Measurements from ENCODE around the gene NKX2-3.

NKX2-3 gene

DNA sequence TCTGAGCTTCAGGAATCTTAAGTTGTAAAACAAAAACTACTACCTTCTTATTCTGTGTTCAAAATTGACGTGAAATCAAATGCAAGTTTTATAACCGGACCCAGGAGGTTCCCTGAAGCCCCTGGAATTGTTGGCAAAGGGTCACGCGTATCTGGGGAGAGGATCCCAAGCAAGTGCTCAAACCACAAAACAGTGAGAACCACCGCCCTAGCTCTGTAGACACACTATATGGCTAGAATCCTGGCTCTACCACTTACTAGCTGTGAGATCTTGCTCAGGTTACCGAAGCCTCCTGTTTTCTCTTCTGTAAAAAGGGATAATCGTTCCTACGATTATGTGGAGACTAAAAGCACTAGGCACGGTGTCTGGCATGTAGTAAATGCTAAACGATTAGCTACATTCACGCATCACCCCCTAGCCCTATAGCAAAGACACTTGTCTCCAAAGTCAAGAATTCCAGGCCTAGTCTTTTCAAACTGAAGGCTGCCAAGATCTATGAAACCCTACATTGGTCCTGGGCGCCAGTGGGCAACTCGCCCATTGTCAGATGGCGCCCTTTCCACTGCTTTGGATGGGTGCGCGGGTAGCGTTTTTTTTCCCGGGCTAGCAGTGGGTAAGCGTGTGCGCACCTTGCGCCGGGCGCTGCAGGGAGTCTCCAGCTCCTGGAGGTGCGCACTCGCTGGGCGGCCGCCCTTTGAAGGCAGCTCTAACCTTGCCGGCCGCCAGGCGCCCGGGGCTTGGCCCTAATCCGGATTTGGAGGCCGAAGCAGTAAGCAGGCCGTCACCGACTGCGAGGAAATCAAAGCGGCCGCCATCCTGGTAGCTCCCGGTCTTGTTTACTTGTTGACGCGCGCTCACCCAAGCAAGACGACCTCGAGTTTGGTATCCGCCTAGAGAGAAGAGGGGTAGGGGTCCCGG is 11.6 kb upstream of the NKX2-3 start:
- Histone ChIP-seq H3K27me3 (ENCODE audit: control insufficient read depth, insufficient read depth, low read length) (peaks cover 87% of the 10 kb centered on the region), H3K36me3 (ENCODE audit: insufficient read depth, low read length) (no peaks in the 10 kb centered on the region), H3K4me3 (ENCODE audit: low read length) (no peak overlapping the region), H3K9ac (ENCODE audit: low read depth, low read length) (no peak overlapping the region), H3K4me1 (ENCODE audit: control insufficient read depth, insufficient read depth, low read length) (no peaks in the 10 kb centered on the region), H3K9me3 (replicated peaks; ENCODE audit: low read length) (no peaks in the 10 kb centered on the region), H3K4me2 (ENCODE audit: low read length) (no peak overlapping the region)

DNA sequence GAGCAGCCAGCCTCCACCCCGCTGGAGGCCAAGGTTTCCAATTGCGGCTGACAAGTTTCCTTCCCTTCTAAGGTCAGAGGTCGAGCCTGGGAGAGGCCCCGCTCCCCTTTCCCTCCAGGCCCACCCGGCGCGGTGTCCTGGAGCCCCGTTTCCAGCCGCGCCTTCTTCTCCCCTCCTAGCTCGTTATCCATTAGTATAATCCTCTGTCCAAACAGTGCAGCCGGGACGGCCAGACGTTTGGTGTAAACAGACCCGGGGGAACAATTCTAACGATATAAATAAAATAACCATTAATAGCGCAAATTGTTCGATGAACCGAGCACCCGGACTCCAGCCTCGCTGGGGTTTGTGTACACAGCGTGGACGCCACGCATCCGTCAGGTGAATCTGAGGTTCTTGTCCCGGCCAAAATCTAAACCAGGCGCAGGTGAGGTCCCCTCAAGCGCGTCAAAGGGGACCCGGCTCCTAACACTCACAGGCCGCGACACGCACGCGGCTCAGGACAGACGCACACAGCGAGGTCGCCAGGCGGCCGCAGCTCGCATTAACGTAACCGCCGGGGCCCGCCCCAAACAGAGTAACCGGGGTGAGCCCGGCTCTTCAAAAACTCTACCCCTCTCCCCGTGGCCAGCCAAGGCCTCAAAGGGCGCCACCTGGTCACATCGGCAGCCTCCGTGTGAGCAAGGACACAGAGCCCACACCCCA is 10.8 kb upstream of the NKX2-3 start:
- H3K9me3 ChIP-seq (replicated peaks; ENCODE audit: low read length): no peaks in the 10 kb centered on the region
- H3K4me2 ChIP-seq (ENCODE audit: low read length): no peak overlapping the region
- no peak overlapping the region for H3K4me3 ChIP-seq (ENCODE audit: low read length)
- H3K9ac ChIP-seq (ENCODE audit: low read depth, low read length): no peak overlapping the region
- H3K27me3 ChIP-seq (ENCODE audit: control insufficient read depth, insufficient read depth, low read length): peaks cover 94% of the 10 kb centered on the region
- no peaks in the 10 kb centered on the region for H3K36me3 ChIP-seq (ENCODE audit: insufficient read depth, low read length)
- no peaks in the 10 kb centered on the region for H3K4me1 ChIP-seq (ENCODE audit: control insufficient read depth, insufficient read depth, low read length)

DNA sequence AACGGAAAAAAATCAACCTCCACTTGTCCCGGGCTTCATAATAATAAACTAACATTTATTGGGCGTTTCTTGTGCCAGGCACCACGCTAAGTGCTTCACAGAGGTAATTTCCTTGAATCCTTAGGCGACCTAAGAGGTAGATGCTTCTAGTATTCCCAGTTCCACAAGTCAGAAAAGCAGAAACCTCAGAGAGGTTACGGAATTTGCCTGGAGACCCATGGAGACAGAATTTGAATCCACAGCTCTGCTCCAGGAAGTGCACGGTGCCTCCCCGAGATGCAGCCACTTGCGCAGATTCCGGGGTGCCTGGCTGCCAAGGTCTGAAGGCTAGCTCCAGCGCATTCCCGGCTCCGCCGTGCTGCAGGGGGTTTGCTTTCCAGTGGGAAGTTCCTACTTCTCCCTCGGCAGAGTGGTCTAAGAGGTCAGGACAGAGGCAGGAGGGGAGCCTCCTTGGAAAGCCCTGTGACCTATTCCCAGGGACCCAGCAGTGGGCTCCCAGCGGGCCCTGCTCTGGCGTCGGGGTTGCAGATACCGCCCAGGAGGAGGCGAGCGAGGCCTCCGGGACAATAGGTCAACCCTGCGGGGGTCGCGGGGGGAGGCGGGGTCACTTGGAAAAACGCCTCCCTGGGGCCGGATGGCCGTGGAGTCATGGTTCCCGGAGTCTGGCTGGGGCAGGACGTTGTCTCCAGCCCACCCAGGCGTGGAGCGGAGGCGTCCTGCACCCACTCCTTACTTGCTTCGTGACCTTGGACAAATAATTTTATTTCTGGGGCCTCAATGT is 10.1 kb upstream of the NKX2-3 start:
- Histone ChIP-seq H3K4me3 (ENCODE audit: low read length) (no peak overlapping the region), H3K4me2 (ENCODE audit: low read length) (peak overlapping the region; percentile 44), H3K9ac (ENCODE audit: low read depth, low read length) (no peak overlapping the region), H3K36me3 (ENCODE audit: insufficient read depth, low read length) (no peaks in the 10 kb centered on the region), H3K27me3 (ENCODE audit: control insufficient read depth, insufficient read depth, low read length) (peaks cover 95% of the 10 kb centered on the region), H3K4me1 (ENCODE audit: control insufficient read depth, insufficient read depth, low read length) (no peaks in the 10 kb centered on the region), H3K9me3 (replicated peaks; ENCODE audit: low read length) (no peaks in the 10 kb centered on the region)

GRCh38 chr10:99523251-99523773 is 9.4 kb upstream of the NKX2-3 start:
- Histone ChIP-seq H3K4me2 (ENCODE audit: low read length) (peak overlapping the region; percentile 44), H3K9ac (ENCODE audit: low read depth, low read length) (no peak overlapping the region), H3K27me3 (ENCODE audit: control insufficient read depth, insufficient read depth, low read length) (peaks cover 96% of the 10 kb centered on the region), H3K4me1 (ENCODE audit: control insufficient read depth, insufficient read depth, low read length) (no peaks in the 10 kb centered on the region), H3K9me3 (replicated peaks; ENCODE audit: low read length) (no peaks in the 10 kb centered on the region), H3K36me3 (ENCODE audit: insufficient read depth, low read length) (no peaks in the 10 kb centered on the region), H3K4me3 (ENCODE audit: low read length) (no peak overlapping the region)

DNA sequence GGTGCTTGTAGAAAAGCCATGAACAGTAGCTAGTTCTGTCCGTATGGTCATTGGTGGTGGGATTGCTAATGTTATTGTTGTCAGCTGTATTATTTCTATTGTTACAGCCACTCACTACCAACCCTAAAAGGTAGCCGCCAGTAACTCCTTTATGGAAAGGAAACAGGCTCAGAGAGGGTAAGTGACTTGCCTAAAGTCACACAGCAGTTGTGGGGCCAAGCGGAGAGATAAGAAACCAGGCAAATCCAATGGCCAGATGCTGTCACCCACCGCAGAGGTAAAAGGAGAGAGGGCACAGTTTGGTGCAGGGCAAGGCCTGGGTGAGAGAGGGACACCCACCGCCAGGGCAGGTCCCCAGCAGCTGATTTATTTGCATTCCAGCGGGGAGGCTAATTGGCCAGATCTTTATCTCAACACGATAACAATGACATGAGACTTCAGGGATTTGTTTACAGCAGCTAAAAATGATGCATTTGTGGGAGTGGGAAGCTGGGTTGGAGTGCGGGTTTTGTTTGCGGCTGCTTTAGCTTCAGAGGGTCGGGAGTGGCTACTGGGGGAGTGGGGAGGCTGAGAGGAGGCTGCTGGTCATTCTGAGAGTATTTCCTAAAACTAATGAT is 8.6 kb upstream of the NKX2-3 start:
- H3K9me3 ChIP-seq (replicated peaks; ENCODE audit: low read length): no peaks in the 10 kb centered on the region
- H3K4me2 ChIP-seq (ENCODE audit: low read length): no peak overlapping the region
- H3K9ac ChIP-seq (ENCODE audit: low read depth, low read length): no peak overlapping the region
- H3K27me3 ChIP-seq (ENCODE audit: control insufficient read depth, insufficient read depth, low read length): peaks cover 99% of the 10 kb centered on the region
- H3K4me1 ChIP-seq (ENCODE audit: control insufficient read depth, insufficient read depth, low read length): no peaks in the 10 kb centered on the region
- H3K36me3 ChIP-seq (ENCODE audit: insufficient read depth, low read length): no peaks in the 10 kb centered on the region
- no peak overlapping the region for H3K4me3 ChIP-seq (ENCODE audit: low read length)

DNA sequence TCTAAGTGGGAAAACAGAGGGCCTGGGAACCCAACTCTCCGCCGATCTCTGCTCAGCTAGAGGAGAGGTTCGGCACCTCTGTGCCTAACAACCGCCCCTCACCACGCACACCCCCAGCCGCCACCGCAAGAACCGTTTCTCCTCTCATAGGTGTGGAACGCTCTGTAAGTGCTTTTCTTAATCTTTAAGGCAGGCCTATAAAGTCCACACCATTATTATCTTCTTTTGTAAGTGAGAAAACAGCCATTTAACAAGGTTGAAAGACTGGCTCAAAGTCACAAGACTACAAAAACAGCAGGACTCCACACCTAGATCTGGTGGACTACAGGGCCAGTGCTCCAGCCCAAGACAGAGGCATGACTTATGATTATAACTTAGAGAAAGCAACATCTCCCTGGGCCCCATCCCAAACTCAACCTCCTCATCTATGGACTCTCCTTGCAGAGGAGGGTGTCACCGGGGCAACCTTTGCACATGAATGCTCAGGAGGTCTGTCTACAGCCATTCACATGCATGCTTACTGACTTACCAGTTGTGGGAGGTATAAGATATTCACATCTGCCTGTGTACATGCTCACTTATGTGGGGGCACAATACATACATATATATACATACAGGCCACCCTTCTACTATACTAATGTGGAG is 7.9 kb upstream of the NKX2-3 start:
- Histone ChIP-seq H3K9me3 (replicated peaks; ENCODE audit: low read length) (no peaks in the 10 kb centered on the region), H3K36me3 (ENCODE audit: insufficient read depth, low read length) (no peaks in the 10 kb centered on the region), H3K27me3 (ENCODE audit: control insufficient read depth, insufficient read depth, low read length) (peaks cover 99% of the 10 kb centered on the region), H3K4me2 (ENCODE audit: low read length) (no peak overlapping the region), H3K4me3 (ENCODE audit: low read length) (no peak overlapping the region), H3K4me1 (ENCODE audit: control insufficient read depth, insufficient read depth, low read length) (no peaks in the 10 kb centered on the region), H3K9ac (ENCODE audit: low read depth, low read length) (no peak overlapping the region)

DNA sequence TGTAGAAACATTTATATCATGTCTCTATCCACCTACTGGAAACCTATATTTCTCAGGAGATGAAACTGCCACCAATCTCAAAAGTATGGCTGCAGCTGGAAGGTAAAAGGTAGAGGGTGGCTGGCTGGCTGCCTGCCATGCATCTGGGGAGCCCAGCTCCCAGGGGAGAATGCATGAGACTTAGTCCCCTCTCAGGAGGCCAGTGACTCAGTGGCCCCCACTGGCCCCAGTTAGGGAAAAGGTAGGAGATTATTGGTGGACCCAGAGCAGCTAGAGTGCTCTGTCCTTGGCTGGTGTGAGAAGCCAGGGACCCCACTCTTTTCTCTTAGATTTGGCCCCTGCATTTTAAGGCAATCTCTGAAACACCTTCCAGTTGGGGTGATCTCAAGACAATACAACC is 6.8 kb upstream of the NKX2-3 start:
- H3K4me2 ChIP-seq (ENCODE audit: low read length): no peak overlapping the region
- H3K4me1 ChIP-seq (ENCODE audit: control insufficient read depth, insufficient read depth, low read length): no peaks in the 10 kb centered on the region
- no peaks in the 10 kb centered on the region for H3K9me3 ChIP-seq (replicated peaks; ENCODE audit: low read length)
- H3K9ac ChIP-seq (ENCODE audit: low read depth, low read length): no peak overlapping the region
- no peak overlapping the region for H3K4me3 ChIP-seq (ENCODE audit: low read length)
- peaks cover 99% of the 10 kb centered on the region for H3K27me3 ChIP-seq (ENCODE audit: control insufficient read depth, insufficient read depth, low read length)
- H3K36me3 ChIP-seq (ENCODE audit: insufficient read depth, low read length): no peaks in the 10 kb centered on the region

GRCh38 chr10:99526861-99527504 is 5.8 kb upstream of the NKX2-3 start:
- Histone ChIP-seq H3K4me1 (ENCODE audit: control insufficient read depth, insufficient read depth, low read length) (no peaks in the 10 kb centered on the region), H3K27me3 (ENCODE audit: control insufficient read depth, insufficient read depth, low read length) (peaks cover 99% of the 10 kb centered on the region), H3K4me3 (ENCODE audit: low read length) (no peak overlapping the region), H3K9me3 (replicated peaks; ENCODE audit: low read length) (no peaks in the 10 kb centered on the region), H3K9ac (ENCODE audit: low read depth, low read length) (no peak overlapping the region), H3K4me2 (ENCODE audit: low read length) (no peak overlapping the region), H3K36me3 (ENCODE audit: insufficient read depth, low read length) (no peaks in the 10 kb centered on the region)

DNA sequence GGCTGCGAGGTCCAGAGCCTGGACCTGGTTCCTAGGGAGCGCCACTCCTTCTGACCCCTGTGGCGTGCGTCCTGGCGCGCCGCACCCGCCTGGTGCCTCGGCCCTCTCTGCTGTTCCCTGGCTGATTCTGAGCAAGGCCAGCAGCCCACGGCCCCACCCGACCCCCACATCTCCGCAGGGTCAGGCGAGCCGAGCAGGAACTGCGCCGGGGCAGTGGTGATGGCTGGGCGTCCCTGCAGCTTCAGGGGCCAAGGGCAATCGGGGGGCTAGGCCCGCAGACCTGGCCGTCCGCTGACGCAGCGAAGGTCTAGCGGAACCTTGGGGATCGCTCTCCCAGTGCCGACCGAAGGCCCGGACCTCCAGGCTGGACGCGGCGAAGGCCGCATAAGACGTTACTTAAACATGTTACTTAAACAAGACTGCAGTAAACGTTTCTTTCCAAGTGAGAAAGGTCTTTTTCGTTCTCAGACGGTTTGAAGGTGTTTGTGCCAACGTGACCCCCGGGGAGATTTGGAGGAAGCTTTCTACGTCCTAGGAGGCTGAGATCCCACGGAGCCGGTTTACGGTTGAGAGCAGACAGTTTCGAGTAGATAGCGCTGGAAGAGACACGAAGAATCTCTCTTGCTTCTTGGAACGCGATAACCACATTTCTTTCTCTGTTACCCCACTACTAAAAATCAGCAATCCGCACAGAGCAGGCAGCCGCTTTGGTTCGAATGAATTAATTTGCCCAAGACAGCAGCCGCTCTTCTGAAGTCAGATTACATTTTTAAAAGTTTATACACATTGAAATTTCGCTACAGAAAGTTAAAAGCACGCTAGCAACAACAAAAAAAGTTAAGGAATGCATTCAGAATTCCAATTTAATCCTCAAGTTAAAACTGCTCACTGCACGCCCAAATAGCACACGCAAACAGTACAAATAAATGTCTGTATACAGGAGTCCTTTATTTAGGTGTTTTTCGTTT is 4.9 kb upstream of the NKX2-3 start:
- Histone ChIP-seq H3K36me3 (ENCODE audit: insufficient read depth, low read length) (no peaks in the 10 kb centered on the region), H3K4me1 (ENCODE audit: control insufficient read depth, insufficient read depth, low read length) (no peaks in the 10 kb centered on the region), H3K4me2 (ENCODE audit: low read length) (no peak overlapping the region), H3K4me3 (ENCODE audit: low read length) (no peak overlapping the region), H3K27me3 (ENCODE audit: control insufficient read depth, insufficient read depth, low read length) (peaks cover 99% of the 10 kb centered on the region), H3K9me3 (replicated peaks; ENCODE audit: low read length) (no peaks in the 10 kb centered on the region), H3K9ac (ENCODE audit: low read depth, low read length) (no peak overlapping the region)

All from skeletal muscle satellite cell (primary cell).